ENCODE data around the gene GOLGA2. TPM values are rescaled to one million over a fixed set of nuclear protein-coding genes. Genes with fewer than 3 reads are reported as not detected.

The GOLGA2 gene
- total and polyA plus RNA-seq, 3 donors from 2014 or later, result 79.8 to 133 (median 103) TPM

- no peaks in the 10 kb centered on the region for H3K27me3 ChIP-seq
- H3K4me3 ChIP-seq, result no peak overlapping the region
- whole genome bisulfite sequencing, 2 donors, result 50 to 65% methylated on average over 9 of the region's 9 CpGs
- TF ChIP-seq POLR2A (IDR thresholded peaks at IDR 0.05) (no peak), CTCF (IDR thresholded peaks at IDR 0.05) (no peak)
- no peaks in the 10 kb centered on the region for H3K9me3 ChIP-seq
- H3K4me1 ChIP-seq, result peaks cover 7% of the 10 kb centered on the region
- no peaks in the 10 kb centered on the region for H3K36me3 ChIP-seq (ENCODE audit: low read depth, missing control alignments)
- no peak overlapping the region for H3K27ac ChIP-seq
- intact Hi-C loops (cut with DNase I; ENCODE audit: low total_unique reads), result no loop called here
- DNase-seq, result no peak
These were observed 28.5 kb upstream of the GOLGA2 start for GRCh38 chr9:128304136-128304970.

GRCh38 chr9:128298535-128299482 is 23.0 kb upstream of the GOLGA2 start:
- H3K4me1 ChIP-seq, result no peaks in the 10 kb centered on the region
- intact Hi-C loops (cut with DNase I; ENCODE audit: low total_unique reads), result no loop called here
- no peaks in the 10 kb centered on the region for H3K36me3 ChIP-seq (ENCODE audit: low read depth, missing control alignments)
- H3K27ac ChIP-seq, result no peak overlapping the region
- no peaks in the 10 kb centered on the region for H3K27me3 ChIP-seq
- TF ChIP-seq POLR2A (IDR thresholded peaks at IDR 0.05) (no peak), CTCF (IDR thresholded peaks at IDR 0.05) (no peak)
- H3K4me3 ChIP-seq, result no peak overlapping the region
- no peaks in the 10 kb centered on the region for H3K9me3 ChIP-seq
- WGBS, 2 donors, result 88 to 96% methylated on average over 17 to 20 of the region's 20 CpGs
- DNase-seq, result no peak

GRCh38 chr9:128297221-128297773 is 21.5 kb upstream of the GOLGA2 start:
- Histone ChIP-seq H3K4me1 (no peaks in the 10 kb centered on the region), H3K27ac (no peak overlapping the region), H3K27me3 (no peaks in the 10 kb centered on the region), H3K9me3 (no peaks in the 10 kb centered on the region), H3K4me3 (no peak overlapping the region), H3K36me3 (ENCODE audit: low read depth, missing control alignments) (no peaks in the 10 kb centered on the region)
- intact Hi-C loops (cut with DNase I; ENCODE audit: low total_unique reads), result no loop called here
- 76 to 79% methylated on average over 2 of the region's 2 CpGs for WGBS, 2 donors
- TF ChIP-seq CTCF (IDR thresholded peaks at IDR 0.05) (no peak), POLR2A (IDR thresholded peaks at IDR 0.05) (no peak)
- DNase-seq, result no peak

GRCh38 chr9:128296340-128297220 is 20.8 kb upstream of the GOLGA2 start:
- H3K27me3 ChIP-seq, result no peaks in the 10 kb centered on the region
- intact Hi-C loops (cut with DNase I; ENCODE audit: low total_unique reads), result no loop called here
- no peak overlapping the region for H3K27ac ChIP-seq
- no peak for DNase-seq
- no peaks in the 10 kb centered on the region for H3K36me3 ChIP-seq (ENCODE audit: low read depth, missing control alignments)
- H3K4me1 ChIP-seq, result no peaks in the 10 kb centered on the region
- TF ChIP-seq CTCF (IDR thresholded peaks at IDR 0.05) (no peak), POLR2A (IDR thresholded peaks at IDR 0.05) (no peak)
- WGBS, 2 donors, result 87 to 89% methylated on average over 15 to 16 of the region's 16 CpGs
- no peak overlapping the region for H3K4me3 ChIP-seq
- H3K9me3 ChIP-seq, result no peaks in the 10 kb centered on the region
